WI38 (cell line): ENCODE data around the gene CIRBP.

Experiments used
- H3K4me3 ChIP-seq: 2 replicates; pipeline ENCODE4 v1.5.1; 2011; ENCODE audit warnings: low read depth, mild to moderate bottlenecking, control low read depth, low read length
- CTCF ChIP-seq: IDR thresholded peaks from 2 replicates; pipeline ENCODE4 v1.5.1; 2012; ENCODE audit warnings: low read depth, mild to moderate bottlenecking, control low read depth, low read length

Gene CIRBP

GRCh38 chr19:1307320-1307719, 38.2 kb downstream of the CIRBP start:
- no peak overlapping the region for H3K4me3 ChIP-seq
- TF ChIP-seq CTCF, result no peak

GRCh38 chr19:1307755-1308303, 38.7 kb downstream of the CIRBP start:
- no peak overlapping the region for H3K4me3 ChIP-seq
- no peak for TF ChIP-seq CTCF

GRCh38 chr19:1308718-1309117, 39.6 kb downstream of the CIRBP start:
- TF ChIP-seq CTCF, result no peak
- no peak overlapping the region for H3K4me3 ChIP-seq

- TF ChIP-seq CTCF, result no peak
- no peak overlapping the region for H3K4me3 ChIP-seq
Observed at GRCh38 chr19:1309977-1310852, 41.1 kb downstream of the CIRBP start.

GRCh38 chr19:1310853-1311180, 41.7 kb downstream of the CIRBP start:
- TF ChIP-seq CTCF, result no peak
- no peak overlapping the region for H3K4me3 ChIP-seq

- no peak for TF ChIP-seq CTCF
- H3K4me3 ChIP-seq, result no peak overlapping the region
Observed at GRCh38 chr19:1311543-1312091, 42.5 kb downstream of the CIRBP start.
